HCT116 (cell line): ENCODE results near the gene MED27. TPM values are rescaled to one million over a fixed set of nuclear protein-coding genes. Genes with fewer than 3 reads are reported as not detected.

ENCODE experiments used
- ATAC-seq: fragments of 200-7000 bp; cut with Tn5 transposase; 2 replicates; pipeline ENCODE4 v1.9.1; 2020; ENCODE audit warnings: mild to moderate bottlenecking, moderate library complexity
- BruUV-seq: library from RNA; stranded (reverse); fragments of 400-500 nt; replicated peaks from 2 replicates; lab custom pipeline; 2021; lab: Mats Ljungman, UMichigan
- CTCF ChIA-PET: fragments of 300-600 bp; sonication (Branson Sonifier 250); formaldehyde crosslinking; loops from one replicate; lab custom pipeline; 2021; ENCODE audit warnings: antibody characterized with exemption; lab: Charles Lee
- POLR2A ChIA-PET: fragments of 300-600, 350-600 bp; sonication (Branson Sonifier 250); formaldehyde crosslinking; loops from one replicate; lab custom pipeline; 2021; ENCODE audit warnings: antibody characterized with exemption; lab: Charles Lee
- RAD21 ChIA-PET, 2 experiments: fragments of 300-600 bp; sonication (Branson Sonifier 250); formaldehyde crosslinking; loops; one replicate each; lab custom pipeline; 2023; ENCODE audit warnings: low total read pairs in 2 of 2; ENCODE audit not compliant: uncharacterized antibody in 2 of 2, unreplicated experiment in 2 of 2, low non-redundant PET in 1 of 2; lab: Charles Lee
- DNase-seq: peaks from one replicate; pipeline ENCODE4 v3.0.0-alpha.2; 2010; ENCODE audit warnings: low read depth, low spot score
- H2AFZ ChIP-seq: fragments of 200-600 bp; shearing (Covaris generic), sonication (generic); 2 replicates; pipeline ENCODE4 v1.6.1; 2017; ENCODE audit warnings: low read depth, mixed run types, mixed read lengths, antibody characterized with exemption, low read length; ENCODE audit not compliant: poor library complexity, severe bottlenecking
- H3K27ac ChIP-seq: 2 replicates; pipeline ENCODE4 v1.5.1; 2012; ENCODE audit warnings: low read depth, low read length
- H3K27me3 ChIP-seq: fragments of 200-600 bp; sonication (generic); 2 replicates; pipeline ENCODE4 v1.6.1; 2016; ENCODE audit warnings: mixed run types, low read length, mixed read lengths; ENCODE audit not compliant: insufficient read depth
- H3K36me3 ChIP-seq, 2 experiments: fragments of 200-500 bp in 1 of 2; fragments of 200-600 bp in 1 of 2; sonication (Bioruptor generic) in 1 of 2; sonication (generic) in 1 of 2; 2 replicates each; pipeline versions ENCODE4 v1.5.1 to v1.6.1; 2014 to 2016; ENCODE audit warnings: low read length in 2 of 2, inconsistent platforms in 1 of 2, mixed read lengths in 1 of 2, mixed run types in 1 of 2; ENCODE audit not compliant: insufficient read depth in 2 of 2, control insufficient read depth in 1 of 2
- H3K4me1 ChIP-seq, 2 experiments: fragments of 200-600 bp in 1 of 2; sonication (generic) in 1 of 2; 2 replicates each; pipeline versions ENCODE4 v1.5.1 to v1.6.1; 2012 to 2017; ENCODE audit warnings: low read length in 2 of 2, inconsistent platforms in 1 of 2, mild to moderate bottlenecking in 1 of 2, mixed read lengths in 1 of 2, mixed run types in 1 of 2, moderate library complexity in 1 of 2; ENCODE audit not compliant: insufficient read depth in 2 of 2, control insufficient read depth in 1 of 2
- H3K4me2 ChIP-seq: fragments of 200-600 bp; sonication (generic); 2 replicates; pipeline ENCODE4 v1.6.1; 2017; ENCODE audit warnings: mixed run types, low read length, mixed read lengths
- H3K4me3 ChIP-seq, 2 experiments: fragments of 200-600 bp in 1 of 2; sonication (generic) in 1 of 2; replicated peaks in 1 of 2; 2 replicates each; pipeline ENCODE4 v1.5.1; 2011 to 2016; ENCODE audit warnings: low read length in 2 of 2, control low read depth in 1 of 2, low read depth in 1 of 2, mild to moderate bottlenecking in 1 of 2, mixed read lengths in 1 of 2, mixed run types in 1 of 2
- H3K79me2 ChIP-seq: fragments of 200-600 bp; sonication (generic); 2 replicates; pipeline ENCODE4 v1.6.1; 2017; ENCODE audit warnings: mild to moderate bottlenecking, mixed run types, low read length, moderate library complexity, mixed read lengths; ENCODE audit not compliant: insufficient read depth
- H3K9ac ChIP-seq: fragments of 200-600 bp; sonication (generic); 2 replicates; pipeline ENCODE4 v1.6.1; 2016; ENCODE audit warnings: low read length, mixed read lengths
- H3K9me2 ChIP-seq: fragments of 200-600 bp; sonication (generic), shearing (Covaris generic); 2 replicates; pipeline ENCODE4 v1.6.1; 2017; ENCODE audit warnings: mixed run types, mild to moderate bottlenecking, moderate library complexity; ENCODE audit not compliant: insufficient read depth
- H3K9me3 ChIP-seq, 2 experiments: fragments of 200-500 bp in 1 of 2; fragments of 200-600 bp in 1 of 2; sonication (Bioruptor generic) in 1 of 2; sonication (generic) in 1 of 2; 2 replicates each; pipeline ENCODE4 v1.6.1; 2014 to 2017; ENCODE audit warnings: low read length in 2 of 2, mixed read lengths in 2 of 2, inconsistent platforms in 1 of 2, low read depth in 1 of 2, mild to moderate bottlenecking in 1 of 2, mixed run types in 1 of 2, moderate library complexity in 1 of 2; ENCODE audit not compliant: control insufficient read depth in 1 of 2, insufficient read depth in 1 of 2
- H4K20me1 ChIP-seq: fragments of 200-600 bp; sonication (generic), shearing (Covaris generic); 2 replicates; pipeline ENCODE4 v1.6.1; 2017; ENCODE audit warnings: mixed run types, mild to moderate bottlenecking, moderate library complexity; ENCODE audit not compliant: insufficient read depth
- CBX3 ChIP-seq: IDR thresholded peaks from 2 replicates; pipeline ENCODE4 v1.6.1; 2012; ENCODE audit warnings: low read depth
- CTCF ChIP-seq, 3 experiments: fragments of 200-600 bp in 1 of 3; sonication (generic) in 1 of 3; IDR thresholded peaks in 2 of 3; conservative IDR thresholded peaks in 1 of 3; 2 replicates each; pipeline ENCODE4 v1.5.1; 2012 to 2017; ENCODE audit warnings: low read depth in 2 of 3, low read length in 2 of 3, antibody characterized with exemption in 1 of 3, borderline replicate concordance in 1 of 3, control low read depth in 1 of 3, mild to moderate bottlenecking in 1 of 3, mixed read lengths in 1 of 3, mixed run types in 1 of 3, moderate library complexity in 1 of 3; ENCODE audit not compliant: insufficient read depth in 1 of 3
- ELF1 ChIP-seq: IDR thresholded peaks from 2 replicates; pipeline ENCODE4 v1.6.1; 2012; ENCODE audit warnings: low read depth, borderline replicate concordance
- EZH2 ChIP-seq: fragments of 200-600 bp; sonication (generic); IDR thresholded peaks from 2 replicates; pipeline ENCODE4 v1.6.1; 2017; ENCODE audit warnings: antibody characterized with exemption, mixed run types
- FOSL1 ChIP-seq: IDR thresholded peaks from 2 replicates; pipeline ENCODE4 v1.6.1; 2012; ENCODE audit warnings: low read depth
- JUND ChIP-seq: IDR thresholded peaks from 2 replicates; pipeline ENCODE4 v1.6.1; 2012
- POLR2AphosphoS5 ChIP-seq: IDR thresholded peaks from 2 replicates; pipeline ENCODE4 v1.6.1; 2011; ENCODE audit warnings: mild to moderate bottlenecking, low read depth, low read length, moderate library complexity
- RAD21 ChIP-seq: IDR thresholded peaks from 2 replicates; pipeline ENCODE4 v1.6.1; 2012; ENCODE audit warnings: low read depth, mild to moderate bottlenecking
- ZNF274 ChIP-seq: fragments of 200-500 bp; sonication (Bioruptor generic); IDR thresholded peaks from 2 replicates; pipeline ENCODE4 v1.6.1; 2014; ENCODE audit warnings: mild to moderate bottlenecking, low read depth, low read length, inconsistent platforms
- intact Hi-C: fragments of 100-400 bp; cut with micrococcal nuclease; formaldehyde crosslinking; loops from 2 replicates; pipeline ENCODE4 v1.10.0; 2022
- total RNA-seq: library from RNA; stranded (reverse); gene quantifications from one replicate; pipeline ENCODE4 v1.2.1, GENCODE V29; 2021; ENCODE audit not compliant: unreplicated experiment
- TF ChIP-seq, protein P1 (sequence below): IDR thresholded peaks from 2 replicates; pipeline ENCODE4 v1.6.1; 2012; ENCODE audit warnings: low read depth
- TF ChIP-seq, protein P2 (sequence below): IDR thresholded peaks from 2 replicates; pipeline ENCODE4 v1.6.1; 2012

MED27 gene
- total RNA-seq, 1 experiment from 2014 or later: 26.9 TPM

GRCh38 chr9:131833906-131834305 lies 245.8 kb downstream of the MED27 start:
- intact Hi-C loops: no loop called here
- no peaks in the 10 kb centered on the region for H3K79me2 ChIP-seq
- no peak overlapping the region for H3K4me2 ChIP-seq
- H3K9me3 ChIP-seq: peaks cover 0 to 7% of the 10 kb centered on the region in 2 experiments; a peak in 2 of 4 replicates
- H3K9ac ChIP-seq: no peak overlapping the region
- ChIA-PET CTCF (no interaction called here), POLR2A (no interaction called here), RAD21 (no interaction called here)
- H3K27ac ChIP-seq: no peak overlapping the region
- TF ChIP-seq EZH2 (no peak), POLR2AphosphoS5 (no peak), ZNF274 (no peak), FOSL1 (no peak), ELF1 (no peak), RAD21 (no peak), CBX3 (no peak), CTCF (IDR thresholded peaks at IDR 0.05 in 2 of 3, conservative IDR thresholded peaks at IDR 0.05 in 1 of 3; ENCODE audit: borderline replicate concordance in 1 of 3, insufficient read depth in 1 of 3, low read depth in 2 of 3, low read length in 2 of 3) (no peak), JUND (no peak)
- TF ChIP-seq, protein P1, sequence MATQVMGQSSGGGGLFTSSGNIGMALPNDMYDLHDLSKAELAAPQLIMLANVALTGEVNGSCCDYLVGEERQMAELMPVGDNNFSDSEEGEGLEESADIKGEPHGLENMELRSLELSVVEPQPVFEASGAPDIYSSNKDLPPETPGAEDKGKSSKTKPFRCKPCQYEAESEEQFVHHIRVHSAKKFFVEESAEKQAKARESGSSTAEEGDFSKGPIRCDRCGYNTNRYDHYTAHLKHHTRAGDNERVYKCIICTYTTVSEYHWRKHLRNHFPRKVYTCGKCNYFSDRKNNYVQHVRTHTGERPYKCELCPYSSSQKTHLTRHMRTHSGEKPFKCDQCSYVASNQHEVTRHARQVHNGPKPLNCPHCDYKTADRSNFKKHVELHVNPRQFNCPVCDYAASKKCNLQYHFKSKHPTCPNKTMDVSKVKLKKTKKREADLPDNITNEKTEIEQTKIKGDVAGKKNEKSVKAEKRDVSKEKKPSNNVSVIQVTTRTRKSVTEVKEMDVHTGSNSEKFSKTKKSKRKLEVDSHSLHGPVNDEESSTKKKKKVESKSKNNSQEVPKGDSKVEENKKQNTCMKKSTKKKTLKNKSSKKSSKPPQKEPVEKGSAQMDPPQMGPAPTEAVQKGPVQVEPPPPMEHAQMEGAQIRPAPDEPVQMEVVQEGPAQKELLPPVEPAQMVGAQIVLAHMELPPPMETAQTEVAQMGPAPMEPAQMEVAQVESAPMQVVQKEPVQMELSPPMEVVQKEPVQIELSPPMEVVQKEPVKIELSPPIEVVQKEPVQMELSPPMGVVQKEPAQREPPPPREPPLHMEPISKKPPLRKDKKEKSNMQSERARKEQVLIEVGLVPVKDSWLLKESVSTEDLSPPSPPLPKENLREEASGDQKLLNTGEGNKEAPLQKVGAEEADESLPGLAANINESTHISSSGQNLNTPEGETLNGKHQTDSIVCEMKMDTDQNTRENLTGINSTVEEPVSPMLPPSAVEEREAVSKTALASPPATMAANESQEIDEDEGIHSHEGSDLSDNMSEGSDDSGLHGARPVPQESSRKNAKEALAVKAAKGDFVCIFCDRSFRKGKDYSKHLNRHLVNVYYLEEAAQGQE: no peak
- TF ChIP-seq, protein P2, sequence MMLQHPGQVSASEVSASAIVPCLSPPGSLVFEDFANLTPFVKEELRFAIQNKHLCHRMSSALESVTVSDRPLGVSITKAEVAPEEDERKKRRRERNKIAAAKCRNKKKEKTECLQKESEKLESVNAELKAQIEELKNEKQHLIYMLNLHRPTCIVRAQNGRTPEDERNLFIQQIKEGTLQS: no peak
- H3K9me2 ChIP-seq: no peaks in the 10 kb centered on the region
- H4K20me1 ChIP-seq: no peaks in the 10 kb centered on the region
- H3K36me3 ChIP-seq: no peaks in the 10 kb centered on the region
- no TSS peak for BruUV-seq
- no peaks in the 10 kb centered on the region for H3K4me1 ChIP-seq
- no peak for DNase-seq
- H3K4me3 ChIP-seq: no peak overlapping the region
- no peak for ATAC-seq
- no peaks in the 10 kb centered on the region for H3K27me3 ChIP-seq
- no peak overlapping the region for H2AFZ ChIP-seq
